ENCODE measurements around the gene RUNX1. TPM values are rescaled to one million over a fixed set of nuclear protein-coding genes. Genes with fewer than 3 reads are reported as not detected.

RUNX1 gene
- total RNA-seq, 2 experiments from 2014 or later = 50.6 to 55.8 TPM

GRCh38 chr21:35036465-35037383 lies 12.4 kb downstream of the RUNX1 start:
- peak; percentile 53 for DNase-seq
- intact Hi-C loops (cut with micrococcal nuclease) = loop anchor here (1.0 kb wide), 2 partner anchors 9 kb away; no protein-coding TSS in a partner anchor
- peaks cover 95% of the 10 kb centered on the region for H3K4me1 Mint-ChIP-seq (ENCODE audit: low read depth)
- peaks cover 5% of the 10 kb centered on the region for H3K36me3 Mint-ChIP-seq
- peak overlapping the region; percentile 91 for H3K27ac Mint-ChIP-seq
- no peaks in the 10 kb centered on the region for H3K27me3 Mint-ChIP-seq
- peak overlapping the region; percentile 62 for H3K4me3 Mint-ChIP-seq
- no peaks in the 10 kb centered on the region for H3K9me3 Mint-ChIP-seq
- ChIA-PET POLR2A (interaction anchor here (1.1 to 7.2 kb wide), 7 partner anchors 8 to 147 kb away, joined by 3 to 49 read pairs (median 6); no protein-coding TSS in a partner anchor), CTCF (interaction anchor here (0.8 to 2.1 kb wide), 6 partner anchors 10 to 159 kb away, joined by 3 to 10 read pairs (median 4); no protein-coding TSS in a partner anchor)

GRCh38 chr21:35035581-35035980 lies 13.5 kb downstream of the RUNX1 start:
- H3K36me3 Mint-ChIP-seq = peaks cover 4% of the 10 kb centered on the region
- peak; percentile 54 for DNase-seq
- H3K9me3 Mint-ChIP-seq = no peaks in the 10 kb centered on the region
- H3K27ac Mint-ChIP-seq = peak overlapping the region; percentile 77
- H3K4me1 Mint-ChIP-seq (ENCODE audit: low read depth) = peaks cover 93% of the 10 kb centered on the region
- CTCF ChIA-PET = interaction anchor here (1.0 to 1.7 kb wide), 3 partner anchors 9 to 146 kb away, joined by 3 to 6 read pairs (median 5); no protein-coding TSS in a partner anchor
- peak overlapping the region; percentile 31 for H3K4me3 Mint-ChIP-seq
- POLR2A ChIA-PET = interaction anchor here (0.8 to 7.2 kb wide), 4 partner anchors 10 to 142 kb away, joined by 3 to 49 read pairs (median 10); partner anchors contain the start of gene RUNX1
- H3K27me3 Mint-ChIP-seq = no peaks in the 10 kb centered on the region
- intact Hi-C loops (cut with micrococcal nuclease) = no loop called here

GRCh38 chr21:35035116-35035515 lies 14.0 kb downstream of the RUNX1 start:
- H3K4me1 Mint-ChIP-seq (ENCODE audit: low read depth) = peaks cover 92% of the 10 kb centered on the region
- no peaks in the 10 kb centered on the region for H3K27me3 Mint-ChIP-seq
- DNase-seq = peak; percentile 41
- H3K36me3 Mint-ChIP-seq = peaks cover 4% of the 10 kb centered on the region
- H3K9me3 Mint-ChIP-seq = no peaks in the 10 kb centered on the region
- ChIA-PET CTCF (interaction anchor here (1.0 to 1.7 kb wide), 2 partner anchors 12 to 145 kb away, joined by 3 to 4 read pairs; no protein-coding TSS in a partner anchor), POLR2A (interaction anchor here (0.8 to 7.2 kb wide), 5 partner anchors 9 to 146 kb away, joined by 3 to 49 read pairs (median 7); partner anchors contain the start of gene RUNX1)
- intact Hi-C loops (cut with micrococcal nuclease) = no loop called here
- H3K4me3 Mint-ChIP-seq = no peak overlapping the region
- H3K27ac Mint-ChIP-seq = peak overlapping the region; percentile 77

GRCh38 chr21:35034203-35034926 lies 14.7 kb downstream of the RUNX1 start:
- ChIA-PET POLR2A (interaction anchor here (0.8 to 7.2 kb wide), 5 partner anchors 9 to 145 kb away, joined by 3 to 49 read pairs (median 7); partner anchors contain the start of gene RUNX1), CTCF (interaction anchor here (1.0 to 1.7 kb wide), 4 partner anchors 8 to 145 kb away, joined by 3 to 5 read pairs (median 4); no protein-coding TSS in a partner anchor)
- DNase-seq = peak; percentile 67
- intact Hi-C loops (cut with micrococcal nuclease) = no loop called here
- H3K36me3 Mint-ChIP-seq = peaks cover 4% of the 10 kb centered on the region
- no peak overlapping the region for H3K4me3 Mint-ChIP-seq
- peak overlapping the region; percentile 77 for H3K27ac Mint-ChIP-seq
- H3K9me3 Mint-ChIP-seq = no peaks in the 10 kb centered on the region
- no peaks in the 10 kb centered on the region for H3K27me3 Mint-ChIP-seq
- H3K4me1 Mint-ChIP-seq (ENCODE audit: low read depth) = peaks cover 90% of the 10 kb centered on the region

- no peaks in the 10 kb centered on the region for H3K27me3 Mint-ChIP-seq
- ChIA-PET POLR2A (interaction anchor here (0.9 to 1.5 kb wide), 2 partner anchors 14 to 144 kb away, joined by 4 to 6 read pairs; no protein-coding TSS in a partner anchor), CTCF (no interaction called here)
- intact Hi-C loops (cut with micrococcal nuclease) = no loop called here
- peaks cover 4% of the 10 kb centered on the region for H3K36me3 Mint-ChIP-seq
- H3K4me1 Mint-ChIP-seq (ENCODE audit: low read depth) = peaks cover 94% of the 10 kb centered on the region
- H3K27ac Mint-ChIP-seq = peak overlapping the region; percentile 0
- H3K9me3 Mint-ChIP-seq = no peaks in the 10 kb centered on the region
- no peak for DNase-seq
- no peak overlapping the region for H3K4me3 Mint-ChIP-seq
These were observed 16.4 kb downstream of the RUNX1 start for GRCh38 chr21:35032474-35033263.

- Mint-ChIP-seq H3K4me3 (peak overlapping the region; percentile 10), H3K9me3 (peaks cover 3% of the 10 kb centered on the region), H3K27ac (peak overlapping the region; percentile 91), H3K27me3 (no peaks in the 10 kb centered on the region), H3K36me3 (peaks cover 7% of the 10 kb centered on the region), H3K4me1 (ENCODE audit: low read depth) (peaks cover 86% of the 10 kb centered on the region)
- intact Hi-C loops (cut with micrococcal nuclease) = no loop called here
- no peak for DNase-seq
- CTCF ChIA-PET = interaction anchor here (0.8 to 1.0 kb wide), 4 partner anchors 12 to 372 kb away, joined by 3 to 4 read pairs (median 3); no protein-coding TSS in a partner anchor
- POLR2A ChIA-PET = interaction anchor here (0.9 to 8.0 kb wide), 7 partner anchors 9 to 143 kb away, joined by 3 to 83 read pairs (median 5); no protein-coding TSS in a partner anchor
These were observed 20.6 kb downstream of the RUNX1 start for GRCh38 chr21:35028451-35028978.

- no peak for DNase-seq
- Mint-ChIP-seq H3K4me1 (ENCODE audit: low read depth) (peaks cover 85% of the 10 kb centered on the region), H3K9me3 (peaks cover 3% of the 10 kb centered on the region), H3K27me3 (no peaks in the 10 kb centered on the region), H3K36me3 (peaks cover 5% of the 10 kb centered on the region), H3K4me3 (peak overlapping the region; percentile 75), H3K27ac (peak overlapping the region; percentile 91)
- intact Hi-C loops (cut with micrococcal nuclease) = loop anchor here (1.0 kb wide), 3 partner anchors 8 to 45 kb away; no protein-coding TSS in a partner anchor
- CTCF ChIA-PET = interaction anchor here (0.9 to 2.3 kb wide), 6 partner anchors 9 to 373 kb away, joined by 3 to 17 read pairs (median 5); no protein-coding TSS in a partner anchor
- POLR2A ChIA-PET = interaction anchor here (0.9 to 8.0 kb wide), 9 partner anchors 10 to 219 kb away, joined by 3 to 83 read pairs (median 27); no protein-coding TSS in a partner anchor
These were observed 21.3 kb downstream of the RUNX1 start for GRCh38 chr21:35027563-35028450.

- intact Hi-C loops (cut with micrococcal nuclease) = loop anchor here (1.0 kb wide), 4 partner anchors 9 to 139 kb away; no protein-coding TSS in a partner anchor
- peak overlapping the region; percentile 75 for H3K4me3 Mint-ChIP-seq
- no peaks in the 10 kb centered on the region for H3K27me3 Mint-ChIP-seq
- peak overlapping the region; percentile 91 for H3K27ac Mint-ChIP-seq
- ChIA-PET POLR2A (interaction anchor here (0.6 to 8.0 kb wide), 19 partner anchors 10 to 218 kb away, joined by 3 to 83 read pairs (median 5); no protein-coding TSS in a partner anchor), CTCF (interaction anchor here (0.9 to 2.3 kb wide), 13 partner anchors 7 to 137 kb away, joined by 3 to 17 read pairs (median 4); no protein-coding TSS in a partner anchor)
- H3K4me1 Mint-ChIP-seq (ENCODE audit: low read depth) = peaks cover 83% of the 10 kb centered on the region
- H3K36me3 Mint-ChIP-seq = peaks cover 5% of the 10 kb centered on the region
- H3K9me3 Mint-ChIP-seq = peaks cover 3% of the 10 kb centered on the region
- DNase-seq = peak; percentile 89
These were observed 22.2 kb downstream of the RUNX1 start for GRCh38 chr21:35026617-35027562.

GRCh38 chr21:35026153-35026500 lies 23.0 kb downstream of the RUNX1 start:
- intact Hi-C loops (cut with micrococcal nuclease) = loop anchor here (1.0 kb wide), 1 partner anchor 138 kb away; no protein-coding TSS in a partner anchor
- ChIA-PET POLR2A (interaction anchor here (0.6 to 8.0 kb wide), 19 partner anchors 9 to 140 kb away, joined by 3 to 83 read pairs (median 5); no protein-coding TSS in a partner anchor), CTCF (interaction anchor here (0.7 to 2.3 kb wide), 14 partner anchors 8 to 374 kb away, joined by 3 to 17 read pairs (median 4); no protein-coding TSS in a partner anchor)
- peaks cover 85% of the 10 kb centered on the region for H3K4me1 Mint-ChIP-seq (ENCODE audit: low read depth)
- H3K27ac Mint-ChIP-seq = peak overlapping the region; percentile 91
- peaks cover 3% of the 10 kb centered on the region for H3K9me3 Mint-ChIP-seq
- no peak for DNase-seq
- H3K27me3 Mint-ChIP-seq = no peaks in the 10 kb centered on the region
- H3K4me3 Mint-ChIP-seq = peak overlapping the region; percentile 75
- peaks cover 3% of the 10 kb centered on the region for H3K36me3 Mint-ChIP-seq
